GM19328 (cell line): ENCODE data around the gene FAM50B.
"Not testable (repeated sequence)": the region's sequence is repeated elsewhere in the genome, so short reads cannot be mapped to it uniquely, and the experiment has no call there.

Source experiments
- ATAC-seq: cut with Tn5 transposase; IDR thresholded peaks from one replicate; pipeline ENCODE4 v1.9.1; 2021; ENCODE audit warnings: mild to moderate bottlenecking, moderate library complexity; ENCODE audit not compliant: unreplicated experiment

FAM50B gene

DNA sequence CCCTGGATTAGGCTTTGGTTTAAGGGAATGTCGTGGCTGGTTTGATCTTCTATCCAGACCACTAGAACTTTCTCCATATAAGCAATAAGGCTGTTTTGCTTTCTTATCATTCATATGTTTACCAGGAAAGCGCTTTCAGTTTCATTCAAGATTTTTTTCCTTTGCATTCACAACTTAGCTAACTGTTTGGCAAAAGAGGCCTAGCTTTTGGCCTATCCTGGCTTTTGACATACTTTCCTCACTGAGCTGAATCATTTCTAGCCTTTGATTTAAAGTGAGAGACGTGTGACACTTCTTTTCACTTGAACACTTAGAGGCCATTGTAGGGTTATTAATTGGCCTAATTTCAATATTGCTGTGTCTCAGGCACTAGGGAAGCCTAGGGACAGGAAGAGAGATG, 1.7 kb upstream of the FAM50B start:
- no peak for ATAC-seq

DNA sequence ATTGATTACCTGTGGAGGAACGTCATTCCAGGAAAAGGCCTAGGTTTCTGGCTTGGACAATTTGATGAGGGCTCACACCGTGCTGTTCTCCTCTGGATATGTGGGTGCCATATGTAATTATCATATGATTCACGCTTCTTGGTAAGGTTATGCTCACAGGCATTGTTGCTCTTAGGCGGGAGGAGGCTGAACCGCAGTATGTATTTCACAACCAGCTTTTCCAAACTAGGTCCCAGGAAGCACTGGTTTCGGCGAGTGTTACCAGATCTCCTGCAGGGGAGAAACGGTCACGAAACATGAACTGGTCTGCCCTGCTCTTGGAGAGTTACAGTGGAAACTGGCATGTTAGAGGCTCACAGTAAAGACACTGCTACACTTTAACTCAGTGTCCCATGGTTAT, 793 bp upstream of the FAM50B start:
- no peak for ATAC-seq

DNA sequence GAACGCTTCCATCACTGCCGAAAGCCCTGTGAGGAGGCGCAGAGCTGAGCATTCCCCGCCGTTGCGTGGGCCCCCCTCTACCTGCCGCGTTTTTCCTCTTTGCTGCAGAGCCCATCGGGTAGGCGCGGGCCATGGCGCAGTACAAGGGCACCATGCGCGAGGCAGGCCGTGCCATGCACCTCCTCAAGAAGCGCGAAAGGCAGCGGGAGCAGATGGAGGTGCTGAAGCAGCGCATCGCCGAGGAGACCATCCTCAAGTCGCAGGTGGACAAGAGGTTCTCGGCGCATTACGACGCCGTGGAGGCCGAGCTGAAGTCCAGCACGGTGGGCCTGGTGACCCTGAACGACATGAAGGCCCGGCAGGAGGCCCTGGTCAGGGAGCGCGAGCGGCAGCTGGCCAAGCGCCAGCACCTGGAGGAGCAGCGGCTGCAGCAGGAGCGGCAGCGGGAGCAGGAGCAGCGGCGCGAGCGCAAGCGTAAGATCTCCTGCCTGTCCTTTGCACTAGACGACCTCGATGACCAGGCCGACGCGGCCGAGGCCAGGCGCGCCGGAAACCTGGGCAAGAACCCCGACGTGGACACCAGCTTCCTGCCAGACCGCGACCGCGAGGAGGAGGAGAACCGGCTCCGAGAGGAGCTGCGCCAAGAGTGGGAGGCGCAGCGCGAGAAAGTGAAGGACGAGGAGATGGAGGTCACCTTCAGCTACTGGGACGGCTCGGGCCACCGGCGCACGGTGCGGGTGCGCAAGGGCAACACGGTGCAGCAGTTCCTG, 693 bp downstream of the FAM50B start:
- ATAC-seq: no peak

DNA sequence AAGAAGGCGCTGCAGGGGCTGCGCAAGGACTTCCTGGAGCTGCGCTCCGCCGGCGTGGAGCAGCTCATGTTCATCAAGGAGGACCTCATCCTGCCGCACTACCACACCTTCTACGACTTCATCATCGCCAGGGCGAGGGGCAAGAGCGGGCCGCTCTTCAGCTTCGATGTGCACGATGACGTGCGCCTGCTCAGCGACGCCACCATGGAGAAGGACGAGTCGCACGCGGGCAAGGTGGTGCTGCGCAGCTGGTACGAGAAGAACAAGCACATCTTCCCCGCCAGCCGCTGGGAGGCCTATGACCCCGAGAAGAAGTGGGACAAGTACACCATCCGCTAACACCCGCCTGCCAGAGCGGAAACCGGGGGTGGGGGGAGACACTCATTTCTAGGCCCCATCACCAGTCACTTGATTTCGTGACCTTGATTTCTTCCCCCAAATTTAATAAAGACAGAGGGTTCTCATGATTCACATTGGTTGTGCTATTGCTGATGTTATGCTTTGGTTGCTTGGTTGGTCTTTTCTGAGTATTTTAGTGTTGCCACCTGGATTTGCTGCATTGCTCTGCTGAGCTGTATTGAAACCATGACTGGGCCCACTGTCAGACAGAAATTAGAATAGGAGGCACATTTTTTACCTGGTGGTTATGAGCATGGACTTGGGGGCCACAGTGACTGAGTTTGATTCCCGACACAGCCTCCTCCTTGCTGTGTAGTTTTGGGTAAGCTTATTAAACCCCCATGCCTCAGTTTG, 1.5 kb downstream of the FAM50B start:
- no peak for ATAC-seq

DNA sequence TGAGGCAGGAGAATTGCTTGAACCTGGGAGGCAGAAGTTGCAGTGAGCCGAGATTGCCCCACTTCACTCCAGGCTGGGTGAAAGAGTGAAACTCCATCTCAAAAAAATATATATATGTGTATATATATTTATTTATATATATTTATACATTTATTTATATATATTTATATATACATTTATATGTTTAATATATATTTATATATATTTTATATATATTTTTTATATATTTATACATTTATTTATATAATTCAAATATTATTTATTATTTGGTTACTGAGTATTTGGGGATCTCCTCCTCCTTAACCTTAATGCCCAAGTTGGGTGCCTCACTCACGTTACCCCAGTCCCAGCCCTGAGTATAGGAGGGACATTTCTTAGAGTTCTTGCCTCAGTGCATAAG, 2.7 kb downstream of the FAM50B start:
- ATAC-seq: no peak

DNA sequence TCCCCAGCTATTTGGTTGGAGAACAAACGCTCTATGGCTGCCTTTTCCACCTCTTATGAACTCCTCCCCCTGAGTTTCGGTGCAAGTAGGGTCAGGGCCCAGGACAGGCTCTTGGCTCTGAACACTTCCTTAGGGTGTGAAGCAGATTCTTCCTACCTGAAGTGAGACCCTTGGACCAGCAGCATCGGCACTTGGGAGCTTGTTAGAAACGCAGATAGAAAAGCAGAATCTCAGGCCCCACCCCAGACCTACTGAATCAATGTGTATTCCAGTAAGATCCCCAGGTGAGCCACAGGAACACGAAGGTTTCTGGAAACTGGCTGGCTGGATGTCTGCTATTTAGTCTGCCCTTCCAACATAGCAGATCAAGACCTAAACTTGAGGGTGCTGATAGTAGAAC, 3.2 kb downstream of the FAM50B start:
- no peak for ATAC-seq

DNA sequence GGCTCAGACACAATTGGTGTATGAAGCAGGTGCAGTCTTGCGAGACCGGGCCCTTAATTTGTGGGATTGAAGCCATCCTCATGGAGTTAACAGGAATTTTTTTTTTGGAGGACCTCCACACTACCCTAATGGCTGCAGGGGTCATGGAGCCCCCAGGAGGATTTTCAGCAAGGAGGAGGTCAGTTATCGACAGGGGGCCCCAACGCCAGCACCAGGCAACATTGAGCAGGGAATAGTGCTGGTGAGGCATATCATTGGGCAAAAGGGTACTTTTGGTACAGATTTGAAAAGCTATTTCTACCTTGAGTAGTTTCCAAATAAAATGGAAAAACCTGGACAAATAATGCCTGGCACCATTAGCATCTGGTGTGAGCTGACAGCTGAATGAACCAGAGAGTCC, 6.7 kb downstream of the FAM50B start:
- no peak for ATAC-seq

DNA sequence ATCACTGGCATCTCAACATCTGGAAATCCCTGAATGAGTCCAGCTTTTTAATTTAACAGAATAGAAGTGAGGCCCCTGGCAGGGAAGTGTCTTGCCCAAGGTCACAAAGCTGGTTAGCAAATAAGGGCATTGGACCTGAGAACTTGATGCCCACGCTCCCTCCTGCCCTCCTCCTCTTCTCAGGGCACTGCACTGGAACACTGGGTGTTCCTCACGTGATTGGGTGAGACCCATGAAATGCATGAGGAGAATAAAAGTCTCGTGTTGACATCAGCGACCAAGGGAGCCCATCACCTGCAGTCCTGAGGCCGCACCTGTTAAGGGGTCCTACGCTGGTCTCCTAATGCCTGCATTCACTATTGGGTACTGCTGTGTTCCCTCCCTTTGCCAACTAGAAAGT, 7.4 kb downstream of the FAM50B start:
- no peak for ATAC-seq

DNA sequence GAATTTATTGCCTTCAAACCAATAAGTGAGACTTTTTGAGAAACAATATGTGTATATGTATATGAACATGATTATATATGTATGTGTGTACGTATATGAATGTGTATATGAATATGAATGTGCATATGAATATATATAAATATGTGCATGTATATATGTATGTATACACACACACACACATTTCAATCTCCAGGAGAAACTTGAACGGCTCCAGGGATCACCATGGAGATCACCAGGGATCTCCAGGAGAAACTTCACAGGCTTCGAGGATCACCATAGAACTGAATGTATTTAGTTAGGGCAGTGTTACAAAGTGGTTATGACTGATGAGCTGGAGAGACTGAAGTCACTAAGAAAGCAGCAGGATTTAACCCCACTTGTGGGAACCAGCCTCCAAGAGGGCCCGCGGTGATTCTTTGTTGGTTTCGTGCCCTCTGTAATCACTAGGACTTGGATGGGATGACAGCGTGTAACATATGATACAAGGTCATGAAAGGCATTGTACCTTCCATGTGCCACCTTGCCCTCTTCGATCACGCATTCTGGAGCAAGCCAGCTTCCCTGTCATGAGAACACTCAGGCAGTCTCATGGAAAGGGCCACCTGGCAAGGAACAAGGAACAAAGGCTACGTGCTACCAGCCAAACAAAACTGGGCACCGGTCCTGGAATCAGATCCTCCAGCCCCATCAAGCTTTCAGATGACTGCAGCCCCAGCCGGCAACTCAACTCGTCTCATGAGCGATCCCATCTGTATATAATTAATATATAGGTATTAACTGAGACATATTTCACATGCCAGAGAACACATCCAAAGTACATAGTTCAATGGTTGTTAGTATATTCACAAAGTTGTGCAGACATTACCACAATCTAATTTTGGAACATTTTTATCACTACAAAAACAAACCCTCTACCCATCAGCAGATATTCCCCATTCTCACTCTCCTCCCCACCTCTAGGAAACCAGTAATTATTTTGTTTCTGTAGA, 8.6 kb downstream of the FAM50B start:
- ATAC-seq: no peak

DNA sequence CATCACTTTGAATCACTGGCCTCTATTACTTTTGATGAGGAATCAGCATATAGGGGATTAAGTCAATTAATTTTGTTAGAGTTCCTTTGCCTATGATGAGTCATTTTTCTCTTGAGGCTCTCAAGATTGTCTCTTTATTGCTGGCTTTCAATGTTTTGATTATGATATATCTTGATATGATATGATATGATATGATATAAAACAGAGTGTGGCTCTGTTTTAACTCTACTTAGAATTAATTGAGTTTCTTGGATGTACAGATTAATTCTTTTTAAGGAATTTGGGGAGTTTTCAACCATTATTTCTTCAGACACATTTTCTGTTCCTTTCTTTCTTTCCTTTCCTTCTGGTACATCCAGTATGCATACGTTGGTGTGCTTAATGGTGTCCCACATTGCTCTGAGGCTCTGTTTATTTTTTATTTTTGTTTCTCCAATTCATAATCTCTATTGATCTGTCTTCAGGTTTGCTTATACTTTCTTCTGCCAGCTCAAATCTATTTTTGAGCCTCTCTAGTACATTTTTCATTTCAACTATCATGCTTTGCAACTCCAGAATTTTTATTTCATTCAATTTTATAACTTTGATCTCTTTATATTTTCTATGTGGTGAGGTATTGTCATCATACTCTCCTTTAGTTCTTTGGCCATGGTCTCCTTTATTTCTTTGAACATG, 10.8 kb downstream of the FAM50B start:
- ATAC-seq: no peak

DNA sequence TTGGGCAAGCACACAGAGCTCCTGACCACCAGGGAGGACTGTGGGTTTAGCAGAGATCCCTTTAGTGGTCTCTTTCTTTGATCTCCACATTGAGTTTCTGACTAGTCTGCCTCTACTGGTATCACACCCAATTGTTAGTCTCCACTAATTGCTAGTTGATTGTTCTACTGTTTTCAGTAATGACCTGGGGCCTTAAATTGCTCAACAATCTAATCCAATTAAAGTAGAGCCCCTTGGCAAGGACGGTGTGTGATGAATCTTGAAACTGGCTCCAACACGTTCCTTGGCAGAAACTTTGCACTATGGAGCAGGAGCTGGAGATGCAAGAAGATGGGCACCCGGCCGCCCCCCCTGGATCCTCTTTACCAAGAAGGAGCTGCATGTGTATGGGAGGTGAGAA, 12.3 kb downstream of the FAM50B start:
- ATAC-seq: no peak

DNA sequence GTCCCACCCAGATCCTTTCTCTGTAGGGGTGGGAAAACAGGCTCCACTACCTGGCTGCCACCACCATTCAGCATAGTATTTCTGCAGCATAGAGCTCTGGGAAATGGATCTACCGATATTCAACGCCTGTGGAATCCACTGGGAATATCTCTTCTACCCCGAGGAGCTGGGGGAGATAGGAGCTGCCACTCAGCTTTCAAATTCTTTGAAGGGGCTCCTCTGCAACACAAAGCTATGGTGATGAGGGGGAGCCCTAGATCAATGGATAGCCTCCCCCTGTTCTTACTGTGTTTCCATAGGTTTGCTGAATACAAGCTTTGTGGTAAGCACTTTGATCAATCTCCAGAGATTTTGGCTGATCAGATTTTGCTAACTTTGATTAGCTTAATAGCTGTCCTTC, 12.9 kb downstream of the FAM50B start:
- ATAC-seq: no peak

DNA sequence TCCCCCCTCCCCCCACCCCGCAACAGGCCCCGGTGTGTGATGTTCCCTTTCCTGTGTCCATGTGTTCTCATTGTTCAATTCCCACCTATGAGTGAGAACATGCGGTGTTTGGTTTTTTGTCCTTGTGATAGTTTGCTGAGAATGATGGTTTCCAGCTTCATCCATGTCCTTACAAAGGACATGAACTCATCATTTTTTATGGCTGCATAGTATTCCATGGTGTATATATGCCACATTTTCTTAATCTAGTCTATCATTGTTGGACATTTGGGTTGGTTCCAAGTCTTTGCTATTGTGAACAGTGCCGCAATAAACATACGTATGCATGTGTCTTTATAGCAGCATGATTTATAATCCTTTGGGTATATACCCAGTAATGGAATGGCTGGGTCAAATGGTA, 14.1 kb downstream of the FAM50B start:
- ATAC-seq: not testable (repeated sequence)

DNA sequence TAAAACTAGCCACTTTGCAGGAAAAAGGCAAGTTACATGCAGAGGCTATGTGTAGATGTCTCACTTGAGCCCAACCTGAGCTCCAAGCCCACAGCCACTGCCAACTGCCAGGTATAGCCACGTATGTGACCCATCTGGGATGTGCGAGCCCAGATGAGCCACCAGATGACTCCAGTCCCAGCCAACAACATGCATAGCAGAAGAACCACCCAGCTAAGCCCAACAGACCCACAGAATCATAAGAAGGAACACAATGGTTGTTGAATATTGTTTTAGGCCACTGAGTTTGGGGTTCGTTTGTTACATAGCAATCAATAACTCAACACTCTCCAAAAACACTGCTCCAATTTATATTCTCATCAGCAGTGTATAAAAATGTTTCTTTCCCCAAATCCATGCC, 16.3 kb downstream of the FAM50B start:
- no peak for ATAC-seq

DNA sequence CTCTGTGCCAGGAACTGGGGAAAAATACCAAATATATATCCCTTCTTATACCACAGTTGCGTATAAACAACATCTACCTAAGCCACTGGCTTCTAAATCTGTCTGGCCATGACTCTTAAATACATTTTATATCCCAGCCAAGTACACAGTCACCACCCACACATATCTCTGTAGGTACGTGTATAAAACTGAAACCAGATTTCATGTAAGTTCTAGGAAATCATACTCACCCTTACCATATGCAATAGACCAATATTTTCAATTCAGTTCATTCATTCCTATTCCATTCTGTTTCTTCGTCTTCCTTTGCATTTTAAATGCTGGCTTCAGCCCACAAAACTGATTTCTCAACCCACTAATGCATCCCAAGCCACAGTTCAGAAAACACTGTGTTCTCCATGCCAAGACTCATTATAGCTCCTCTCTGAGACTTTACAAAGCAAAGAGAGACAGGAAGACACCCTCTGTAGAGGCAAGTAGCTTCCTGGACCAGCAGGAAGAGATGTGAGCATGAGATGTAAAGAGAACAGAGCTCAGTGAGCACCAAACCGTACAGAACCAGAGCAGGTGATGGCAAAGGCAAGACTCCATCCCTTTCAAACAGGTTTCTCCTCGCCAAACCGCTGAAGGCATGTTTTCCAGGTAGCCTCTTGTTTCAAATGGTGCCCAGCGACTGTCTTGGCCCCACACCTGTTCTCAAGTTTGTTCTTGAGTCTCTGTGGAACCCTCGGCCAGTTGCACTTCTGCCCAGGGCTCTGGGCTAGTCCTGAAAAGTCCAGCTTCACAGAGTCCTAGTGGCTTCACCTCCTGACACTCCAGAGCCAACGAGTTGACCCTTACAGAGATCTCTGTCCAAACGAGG, 18.7 kb downstream of the FAM50B start:
- ATAC-seq: no peak

DNA sequence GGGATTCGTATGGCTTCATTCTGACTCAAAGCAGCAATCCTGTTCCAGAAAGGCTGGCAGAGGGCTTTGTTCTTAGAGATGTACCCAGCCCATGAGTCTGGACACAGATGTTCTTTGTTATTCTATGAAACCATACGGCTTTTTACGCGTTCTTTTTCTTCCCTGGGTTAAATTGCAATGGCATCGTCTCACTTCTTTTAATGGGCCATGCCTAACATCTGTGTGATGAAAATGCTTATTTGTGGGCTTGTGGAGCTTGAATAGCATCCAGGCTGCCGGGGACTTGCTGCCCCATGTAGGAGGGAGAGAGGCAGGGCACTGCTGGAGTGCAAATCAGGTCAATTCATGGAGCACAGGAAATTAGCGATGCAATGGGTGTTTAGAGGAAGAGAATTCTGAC, 19.4 kb downstream of the FAM50B start:
- ATAC-seq: no peak

DNA sequence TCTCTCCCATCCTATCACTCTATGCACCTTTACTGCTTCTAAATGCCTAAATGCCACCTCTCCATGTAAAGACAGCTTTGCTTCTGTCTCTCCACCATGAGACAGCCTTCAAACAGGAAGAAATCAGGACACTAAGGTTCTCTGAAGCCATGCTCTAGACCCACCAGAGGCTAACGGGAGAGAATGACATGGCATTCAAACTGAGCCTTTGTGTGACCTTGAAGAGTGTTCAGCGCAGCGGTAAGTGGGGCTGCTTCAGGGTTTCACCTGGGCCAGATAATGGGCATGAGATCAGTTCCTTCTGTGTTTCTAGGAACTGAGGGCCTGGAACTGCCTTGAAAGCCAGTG, 20.1 kb downstream of the FAM50B start:
- ATAC-seq: no peak

DNA sequence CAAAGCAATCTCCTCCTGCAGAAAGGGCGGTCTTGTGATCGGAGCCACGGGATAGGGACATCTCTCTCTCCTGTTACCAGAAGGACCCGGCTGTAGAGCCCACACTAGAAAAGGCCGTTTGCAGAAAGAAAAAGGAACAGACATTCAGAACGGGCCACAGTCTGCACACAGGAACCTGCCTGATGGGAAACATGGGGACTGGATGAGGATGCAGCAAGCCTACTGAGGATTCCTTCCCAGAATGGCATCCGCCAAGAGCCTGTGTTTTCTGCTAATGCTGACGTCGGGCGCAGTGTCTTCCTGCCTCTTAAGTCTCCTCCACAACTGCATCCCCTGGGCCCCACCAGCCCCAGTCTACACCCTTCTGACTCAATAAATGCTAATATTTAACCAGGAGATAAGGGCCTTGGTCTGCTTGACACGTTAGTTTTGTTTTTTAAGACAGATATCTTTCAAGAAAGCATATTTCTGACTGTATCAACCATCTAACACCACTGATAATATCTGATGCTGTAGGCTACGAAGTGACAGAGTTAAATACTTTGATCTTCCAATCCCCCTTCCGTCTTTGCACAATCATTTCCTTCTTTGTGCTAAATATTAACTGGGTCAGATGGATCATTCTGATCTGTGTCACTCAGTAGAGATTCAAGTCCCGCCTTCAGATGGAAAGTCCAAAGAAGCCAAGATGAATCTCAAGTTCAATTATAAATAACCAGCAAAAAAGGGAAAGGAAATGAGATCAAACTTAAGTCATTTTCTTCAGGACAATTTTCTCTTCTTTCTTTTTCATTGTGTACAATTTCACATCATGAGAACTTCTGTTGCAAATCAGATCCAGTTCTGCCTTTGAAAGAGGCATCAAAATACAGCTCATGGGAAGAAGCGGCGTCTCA, 20.7 kb downstream of the FAM50B start:
- no peak for ATAC-seq

DNA sequence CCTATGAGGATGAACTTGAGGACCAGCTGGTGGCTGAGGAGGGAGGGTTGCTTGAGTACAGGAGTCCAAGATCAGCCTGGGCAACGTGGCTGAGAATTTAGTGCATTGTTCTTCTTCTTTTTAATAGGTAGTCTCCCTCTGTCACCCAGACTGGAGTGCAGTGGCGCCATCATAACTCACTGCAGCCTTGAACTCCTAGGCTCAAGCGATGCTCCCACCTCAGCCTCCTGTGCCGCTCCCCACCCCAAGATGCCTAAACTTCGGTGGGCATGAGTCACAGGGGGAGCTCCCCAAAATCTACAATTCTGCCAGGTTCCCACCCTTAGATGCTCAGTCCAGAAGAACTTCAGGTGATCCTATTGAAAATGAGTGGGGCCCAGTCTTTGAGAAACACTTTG, 21.4 kb downstream of the FAM50B start:
- no peak for ATAC-seq
